Measurements from ENCODE around the gene AVPR2.

The AVPR2 gene

GRCh38 chrX:153926858-153927671 is 22.6 kb downstream of the AVPR2 start:
- Histone ChIP-seq H3K27me3 (ENCODE audit: insufficient read depth, low read length) (no peaks in the 10 kb centered on the region), H3K4me3 (ENCODE audit: low read depth, low read length) (peak overlapping the region; percentile 84), H2AFZ (ENCODE audit: low read length, unreplicated experiment) (no peak overlapping the region), H3K36me3 (ENCODE audit: insufficient read depth, low read length) (no peaks in the 10 kb centered on the region), H3K27ac (ENCODE audit: low read depth, low read length) (peak overlapping the region; percentile 84), H3K4me1 (ENCODE audit: control insufficient read depth, insufficient read depth, low read length, unreplicated experiment) (peaks cover 9% of the 10 kb centered on the region), H3K79me2 (ENCODE audit: control insufficient read depth, insufficient read depth, low read length, unreplicated experiment) (no peaks in the 10 kb centered on the region)

- no peaks in the 10 kb centered on the region for H3K36me3 ChIP-seq (ENCODE audit: insufficient read depth, low read length)
- H2AFZ ChIP-seq (ENCODE audit: low read length, unreplicated experiment) = no peak overlapping the region
- H3K79me2 ChIP-seq (ENCODE audit: control insufficient read depth, insufficient read depth, low read length, unreplicated experiment) = no peaks in the 10 kb centered on the region
- peak overlapping the region; percentile 84 for H3K27ac ChIP-seq (ENCODE audit: low read depth, low read length)
- H3K27me3 ChIP-seq (ENCODE audit: insufficient read depth, low read length) = no peaks in the 10 kb centered on the region
- peaks cover 9% of the 10 kb centered on the region for H3K4me1 ChIP-seq (ENCODE audit: control insufficient read depth, insufficient read depth, low read length, unreplicated experiment)
- peak overlapping the region; percentile 84 for H3K4me3 ChIP-seq (ENCODE audit: low read depth, low read length)
Measured at GRCh38 chrX:153927672-153927921, 23.1 kb downstream of the AVPR2 start.

GRCh38 chrX:153927922-153928760 is 23.7 kb downstream of the AVPR2 start:
- Histone ChIP-seq H3K36me3 (ENCODE audit: insufficient read depth, low read length) (no peaks in the 10 kb centered on the region), H3K4me1 (ENCODE audit: control insufficient read depth, insufficient read depth, low read length, unreplicated experiment) (peaks cover 12% of the 10 kb centered on the region), H3K27ac (ENCODE audit: low read depth, low read length) (peak overlapping the region; percentile 84), H3K79me2 (ENCODE audit: control insufficient read depth, insufficient read depth, low read length, unreplicated experiment) (peaks cover 5% of the 10 kb centered on the region), H2AFZ (ENCODE audit: low read length, unreplicated experiment) (no peak overlapping the region), H3K27me3 (ENCODE audit: insufficient read depth, low read length) (no peaks in the 10 kb centered on the region), H3K4me3 (ENCODE audit: low read depth, low read length) (peak overlapping the region; percentile 84)

GRCh38 chrX:153928846-153929245 is 24.4 kb downstream of the AVPR2 start:
- 0 out of 2 replicates have a peak overlapping the region, but pooled peaks have one; percentile 1 for H3K27ac ChIP-seq (ENCODE audit: low read depth, low read length)
- no peak overlapping the region for H2AFZ ChIP-seq (ENCODE audit: low read length, unreplicated experiment)
- peaks cover 12% of the 10 kb centered on the region for H3K4me1 ChIP-seq (ENCODE audit: control insufficient read depth, insufficient read depth, low read length, unreplicated experiment)
- no peaks in the 10 kb centered on the region for H3K27me3 ChIP-seq (ENCODE audit: insufficient read depth, low read length)
- no peaks in the 10 kb centered on the region for H3K36me3 ChIP-seq (ENCODE audit: insufficient read depth, low read length)
- no peak overlapping the region for H3K4me3 ChIP-seq (ENCODE audit: low read depth, low read length)
- peaks cover 8% of the 10 kb centered on the region for H3K79me2 ChIP-seq (ENCODE audit: control insufficient read depth, insufficient read depth, low read length, unreplicated experiment)

GRCh38 chrX:153929576-153929975 is 25.1 kb downstream of the AVPR2 start:
- peaks cover 12% of the 10 kb centered on the region for H3K4me1 ChIP-seq (ENCODE audit: control insufficient read depth, insufficient read depth, low read length, unreplicated experiment)
- H3K79me2 ChIP-seq (ENCODE audit: control insufficient read depth, insufficient read depth, low read length, unreplicated experiment) = peaks cover 14% of the 10 kb centered on the region

GRCh38 chrX:153930011-153930910 is 25.8 kb downstream of the AVPR2 start:
- Histone ChIP-seq H3K27ac (ENCODE audit: low read depth, low read length) (no peak overlapping the region), H3K36me3 (ENCODE audit: insufficient read depth, low read length) (no peaks in the 10 kb centered on the region), H3K79me2 (ENCODE audit: control insufficient read depth, insufficient read depth, low read length, unreplicated experiment) (peaks cover 16% of the 10 kb centered on the region), H3K4me3 (ENCODE audit: low read depth, low read length) (no peak overlapping the region), H3K4me1 (ENCODE audit: control insufficient read depth, insufficient read depth, low read length, unreplicated experiment) (peaks cover 12% of the 10 kb centered on the region), H2AFZ (ENCODE audit: low read length, unreplicated experiment) (no peak overlapping the region), H3K27me3 (ENCODE audit: insufficient read depth, low read length) (no peaks in the 10 kb centered on the region)

More at GRCh38 chrX:153929576-153929975, 25.1 kb downstream of the AVPR2 start:
- H3K36me3 ChIP-seq (ENCODE audit: insufficient read depth, low read length) = no peaks in the 10 kb centered on the region
- H3K27ac ChIP-seq (ENCODE audit: low read depth, low read length) = 0 out of 2 replicates have a peak overlapping the region, but pooled peaks have one; percentile 1
- no peak overlapping the region for H3K4me3 ChIP-seq (ENCODE audit: low read depth, low read length)
- H3K27me3 ChIP-seq (ENCODE audit: insufficient read depth, low read length) = no peaks in the 10 kb centered on the region
- H2AFZ ChIP-seq (ENCODE audit: low read length, unreplicated experiment) = no peak overlapping the region

GRCh38 chrX:153931151-153931550 is 26.7 kb downstream of the AVPR2 start:
- no peaks in the 10 kb centered on the region for H3K36me3 ChIP-seq (ENCODE audit: insufficient read depth, low read length)
- peaks cover 12% of the 10 kb centered on the region for H3K4me1 ChIP-seq (ENCODE audit: control insufficient read depth, insufficient read depth, low read length, unreplicated experiment)
- H3K27ac ChIP-seq (ENCODE audit: low read depth, low read length) = no peak overlapping the region
- H3K79me2 ChIP-seq (ENCODE audit: control insufficient read depth, insufficient read depth, low read length, unreplicated experiment) = peaks cover 16% of the 10 kb centered on the region
- H3K27me3 ChIP-seq (ENCODE audit: insufficient read depth, low read length) = no peaks in the 10 kb centered on the region
- H2AFZ ChIP-seq (ENCODE audit: low read length, unreplicated experiment) = no peak overlapping the region
- no peak overlapping the region for H3K4me3 ChIP-seq (ENCODE audit: low read depth, low read length)

- H3K4me1 ChIP-seq (ENCODE audit: control insufficient read depth, insufficient read depth, low read length, unreplicated experiment) = peaks cover 8% of the 10 kb centered on the region
- H3K27ac ChIP-seq (ENCODE audit: low read depth, low read length) = no peak overlapping the region
- no peaks in the 10 kb centered on the region for H3K27me3 ChIP-seq (ENCODE audit: insufficient read depth, low read length)
- no peak overlapping the region for H3K4me3 ChIP-seq (ENCODE audit: low read depth, low read length)
- H2AFZ ChIP-seq (ENCODE audit: low read length, unreplicated experiment) = no peak overlapping the region
- no peaks in the 10 kb centered on the region for H3K36me3 ChIP-seq (ENCODE audit: insufficient read depth, low read length)
- H3K79me2 ChIP-seq (ENCODE audit: control insufficient read depth, insufficient read depth, low read length, unreplicated experiment) = peaks cover 16% of the 10 kb centered on the region
Measured at GRCh38 chrX:153931748-153932147, 27.3 kb downstream of the AVPR2 start.

- Histone ChIP-seq H3K4me3 (ENCODE audit: low read depth, low read length) (no peak overlapping the region), H2AFZ (ENCODE audit: low read length, unreplicated experiment) (no peak overlapping the region), H3K27me3 (ENCODE audit: insufficient read depth, low read length) (no peaks in the 10 kb centered on the region), H3K36me3 (ENCODE audit: insufficient read depth, low read length) (no peaks in the 10 kb centered on the region), H3K4me1 (ENCODE audit: control insufficient read depth, insufficient read depth, low read length, unreplicated experiment) (peaks cover 3% of the 10 kb centered on the region), H3K27ac (ENCODE audit: low read depth, low read length) (no peak overlapping the region), H3K79me2 (ENCODE audit: control insufficient read depth, insufficient read depth, low read length, unreplicated experiment) (peaks cover 16% of the 10 kb centered on the region)
Measured at GRCh38 chrX:153932220-153932915, 27.9 kb downstream of the AVPR2 start.

GRCh38 chrX:153933748-153934147 is 29.3 kb downstream of the AVPR2 start:
- Histone ChIP-seq H3K27ac (ENCODE audit: low read depth, low read length) (peak overlapping the region; percentile 19; the same call in 1 of the 2 replicates), H2AFZ (ENCODE audit: low read length, unreplicated experiment) (no peak overlapping the region), H3K4me1 (ENCODE audit: control insufficient read depth, insufficient read depth, low read length, unreplicated experiment) (peaks cover 3% of the 10 kb centered on the region), H3K4me3 (ENCODE audit: low read depth, low read length) (peak overlapping the region; percentile 90), H3K27me3 (ENCODE audit: insufficient read depth, low read length) (no peaks in the 10 kb centered on the region), H3K79me2 (ENCODE audit: control insufficient read depth, insufficient read depth, low read length, unreplicated experiment) (peaks cover 16% of the 10 kb centered on the region), H3K36me3 (ENCODE audit: insufficient read depth, low read length) (no peaks in the 10 kb centered on the region)
